HG02884 (cell line): ENCODE data around the gene TM4SF5.

Experiments used
- ATAC-seq: cut with Tn5 transposase; IDR thresholded peaks from one replicate; pipeline ENCODE4 v1.9.1; 2021; ENCODE audit warnings: mild to moderate bottlenecking, moderate library complexity; ENCODE audit not compliant: unreplicated experiment

Gene TM4SF5, protein sequence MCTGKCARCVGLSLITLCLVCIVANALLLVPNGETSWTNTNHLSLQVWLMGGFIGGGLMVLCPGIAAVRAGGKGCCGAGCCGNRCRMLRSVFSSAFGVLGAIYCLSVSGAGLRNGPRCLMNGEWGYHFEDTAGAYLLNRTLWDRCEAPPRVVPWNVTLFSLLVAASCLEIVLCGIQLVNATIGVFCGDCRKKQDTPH

DNA sequence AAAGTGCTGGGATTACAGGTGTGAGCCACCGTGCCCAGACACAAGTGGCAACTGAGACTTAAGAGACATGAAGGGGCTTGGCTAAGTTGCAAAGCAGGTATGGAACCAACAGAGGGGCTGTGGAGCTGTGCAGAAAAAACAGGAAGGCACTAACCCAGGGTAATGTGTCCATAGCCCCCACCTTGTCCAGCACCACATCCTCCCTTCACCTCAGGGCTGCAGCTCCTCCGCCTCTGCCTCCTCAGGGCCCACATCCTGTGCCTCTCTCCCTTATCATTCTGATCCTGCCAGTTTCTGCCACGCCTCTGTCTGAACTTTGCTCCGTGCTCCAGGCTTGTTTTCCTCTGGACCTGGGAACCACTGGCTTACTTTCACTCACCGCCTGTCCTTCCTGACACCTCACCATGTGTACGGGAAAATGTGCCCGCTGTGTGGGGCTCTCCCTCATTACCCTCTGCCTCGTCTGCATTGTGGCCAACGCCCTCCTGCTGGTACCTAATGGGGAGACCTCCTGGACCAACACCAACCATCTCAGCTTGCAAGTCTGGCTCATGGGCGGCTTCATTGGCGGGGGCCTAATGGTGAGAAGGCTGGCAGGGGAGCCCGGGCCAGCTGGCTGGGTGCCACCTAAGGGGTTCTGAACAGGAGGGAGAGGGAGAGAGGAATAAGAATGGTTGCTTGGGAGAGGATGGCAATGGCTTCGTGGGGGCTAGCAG, at the start of gene TM4SF5:
TM4SF5 (plus strand) TSS at position 368 of the 716 bp plus-strand sequence; CDS start at position 405, 37 bp downstream.
- no peak for ATAC-seq

- no peak for ATAC-seq
Measured at GRCh38 chr17:4722678-4723240, 48.9 kb upstream of the TM4SF5 start.

DNA sequence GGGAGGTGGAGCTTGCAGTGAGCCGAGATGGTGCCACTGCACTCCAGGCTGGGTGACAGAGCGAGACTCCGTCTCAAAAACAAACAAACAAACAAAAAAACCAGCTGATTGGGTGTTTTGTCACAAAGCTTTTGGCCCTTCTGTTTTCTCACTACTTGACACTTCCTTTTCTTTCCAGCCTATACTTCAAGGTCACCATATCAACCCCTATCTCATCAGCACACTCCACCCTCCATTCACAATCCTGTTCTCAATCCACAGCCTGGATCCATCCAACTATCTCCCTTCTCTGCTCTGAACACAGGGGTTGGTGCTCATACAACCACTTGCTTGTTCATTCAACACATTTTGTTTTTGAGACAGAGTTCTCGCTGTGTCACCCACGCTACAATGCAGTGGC, 47.0 kb upstream of the TM4SF5 start:
- no peak for ATAC-seq

GRCh38 chr17:4725646-4726310, 45.9 kb upstream of the TM4SF5 start:
- no peak for ATAC-seq

DNA sequence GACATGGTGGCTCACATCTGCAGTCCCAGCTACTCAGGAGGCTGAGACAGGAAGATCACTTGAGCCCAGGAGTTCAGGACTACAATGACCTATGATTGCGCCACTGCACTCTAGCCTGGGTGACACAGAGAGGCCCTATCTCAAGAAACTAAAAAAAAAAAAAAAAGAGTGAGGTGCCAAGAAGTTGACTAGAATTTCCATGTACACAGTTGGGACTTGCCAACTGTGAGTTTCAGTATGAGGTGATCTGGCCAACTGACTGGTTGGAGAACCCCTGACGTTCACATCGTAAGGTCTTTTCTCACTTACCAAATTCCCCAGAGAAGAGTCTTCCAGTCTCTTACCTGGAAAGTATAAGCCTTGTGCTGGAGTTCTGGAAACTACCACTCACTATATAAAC, 43.6 kb upstream of the TM4SF5 start:
- no peak for ATAC-seq

- ATAC-seq: no peak
Measured at GRCh38 chr17:4733073-4733531, 38.6 kb upstream of the TM4SF5 start.

DNA sequence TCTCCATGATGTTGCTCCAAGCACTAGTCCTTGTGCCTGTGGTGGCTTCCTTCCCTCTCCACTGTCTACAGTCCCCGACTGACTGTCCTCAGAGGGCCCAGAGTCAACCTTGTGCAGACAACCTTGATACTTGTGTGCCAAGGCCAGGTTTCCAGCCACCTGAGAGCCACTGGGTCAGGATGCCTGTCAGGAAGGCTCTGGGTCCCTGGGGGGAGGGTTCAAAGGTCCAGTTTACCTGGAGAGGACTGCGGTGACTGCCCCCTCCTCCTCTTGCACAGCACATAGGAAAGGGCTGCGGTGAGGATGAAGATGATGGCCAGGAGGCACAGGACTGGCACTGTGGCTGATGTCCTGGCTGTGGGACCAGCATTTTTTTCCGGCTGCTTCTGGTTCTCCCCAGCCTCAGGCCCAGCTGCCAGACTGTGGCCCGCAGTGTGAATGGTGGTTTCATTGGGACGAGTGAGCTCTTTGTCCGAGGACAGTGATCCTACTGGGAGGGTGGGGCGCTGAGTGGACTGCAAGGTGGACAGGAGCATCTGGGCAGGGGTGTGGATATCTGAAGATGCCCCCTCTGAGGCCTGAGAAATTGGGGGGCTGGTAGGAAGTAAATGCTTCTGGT, 36.7 kb upstream of the TM4SF5 start:
- ATAC-seq: no peak

GRCh38 chr17:4735876-4736651, 35.6 kb upstream of the TM4SF5 start:
- ATAC-seq: no peak

DNA sequence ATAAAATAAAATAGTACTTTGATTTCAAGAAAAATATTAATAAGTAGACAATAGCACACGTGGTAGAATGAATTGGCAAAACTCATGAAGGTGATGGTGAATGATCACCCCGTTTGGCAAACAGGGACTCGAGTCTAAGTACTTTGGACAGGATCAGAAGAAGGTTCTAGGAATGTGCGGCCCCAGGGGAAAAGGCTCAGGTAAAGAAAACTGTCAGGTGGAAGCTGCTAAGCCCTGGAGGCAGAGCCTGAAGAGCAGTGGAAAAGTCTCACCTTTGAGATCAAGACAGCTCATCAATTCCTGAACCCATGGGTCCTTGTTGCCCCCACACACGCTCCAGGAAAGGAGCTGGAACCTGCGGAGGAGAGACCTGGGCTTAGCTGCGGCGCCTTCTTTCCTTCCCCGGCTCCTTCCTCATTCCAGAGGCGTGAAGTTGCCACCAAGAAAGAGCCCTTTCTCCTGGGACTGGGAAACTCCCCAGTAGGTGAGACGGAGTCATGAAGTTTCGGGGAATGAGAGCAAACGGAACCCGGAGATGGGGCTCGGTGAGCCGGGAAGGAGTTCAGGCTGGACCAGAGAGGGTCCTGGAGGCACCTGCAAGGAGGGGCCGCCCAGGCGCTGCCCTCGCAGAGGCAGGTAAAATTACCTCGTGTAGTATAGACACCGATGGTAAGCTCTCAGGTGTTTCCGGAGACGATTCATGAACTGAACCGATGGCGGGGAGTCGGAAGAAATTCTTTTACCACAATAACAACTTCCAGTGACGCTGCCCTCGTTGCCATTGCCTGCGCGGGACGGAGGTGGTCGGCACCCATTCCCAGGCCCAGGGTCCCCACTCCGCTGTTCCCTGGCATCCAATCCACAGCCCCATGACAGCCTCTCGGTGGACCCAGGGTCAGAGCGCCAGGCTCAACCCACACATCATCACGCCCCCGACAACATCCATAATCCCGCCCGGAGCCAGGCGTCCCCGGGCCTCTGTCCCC, 33.3 kb upstream of the TM4SF5 start:
- ATAC-seq: no peak

DNA sequence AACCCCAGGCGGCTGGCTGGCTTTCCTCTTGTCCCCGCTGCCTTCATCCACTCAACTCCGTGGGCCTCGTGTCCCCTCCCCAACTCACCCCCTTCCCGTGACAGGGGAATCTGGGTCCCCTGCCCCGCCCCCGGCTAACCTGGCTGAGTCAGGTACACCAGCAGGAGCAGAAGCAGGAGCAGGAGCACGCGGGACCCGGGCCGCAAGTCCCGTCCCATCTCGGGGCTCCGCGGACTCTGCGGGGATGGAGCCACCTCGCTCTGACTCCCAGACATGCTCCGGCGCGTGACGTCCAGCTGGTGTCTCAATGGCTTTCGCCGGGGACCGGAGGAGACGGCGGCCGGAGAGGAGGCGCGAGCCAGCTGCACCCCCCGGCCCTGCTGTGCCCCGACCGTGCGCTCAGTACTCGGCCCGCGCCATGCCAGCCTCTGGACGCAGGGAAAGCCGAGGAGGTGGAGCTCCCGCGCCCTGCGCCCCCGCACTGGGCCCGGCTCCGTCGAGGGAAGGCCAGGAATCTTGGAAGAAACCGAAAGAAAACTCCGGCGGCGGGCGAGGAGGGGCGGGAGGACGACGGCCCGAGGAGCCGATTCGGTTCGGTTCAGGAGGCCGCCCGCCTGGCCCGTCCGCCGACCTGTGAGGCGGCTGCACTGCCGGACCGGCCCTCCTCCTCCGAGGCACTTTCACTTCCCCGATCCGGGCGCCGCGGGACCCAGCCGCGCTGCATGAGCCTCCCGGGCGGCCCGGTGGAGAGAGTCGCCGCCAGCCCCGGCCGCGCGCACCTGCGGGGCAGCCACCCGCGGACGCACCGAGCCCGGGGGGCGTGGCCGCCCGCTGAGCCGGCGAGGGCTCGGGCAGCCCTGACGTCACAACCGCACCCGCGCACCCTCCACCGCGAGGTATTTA, 32.3 kb upstream of the TM4SF5 start, which contains the start of the genes CXCL16 and ZMYND15:
CXCL16 (minus strand) TSS at position 807 of the 903 bp plus-strand sequence; CDS start at position 218, 589 bp downstream.
ZMYND15 (plus strand) TSS at position 712 of the 903 bp plus-strand sequence. CDS start 716 bp downstream, outside the sequence.
- no peak for ATAC-seq

GRCh38 chr17:4740025-4740351, 31.7 kb upstream of the TM4SF5 start:
- ATAC-seq: no peak

DNA sequence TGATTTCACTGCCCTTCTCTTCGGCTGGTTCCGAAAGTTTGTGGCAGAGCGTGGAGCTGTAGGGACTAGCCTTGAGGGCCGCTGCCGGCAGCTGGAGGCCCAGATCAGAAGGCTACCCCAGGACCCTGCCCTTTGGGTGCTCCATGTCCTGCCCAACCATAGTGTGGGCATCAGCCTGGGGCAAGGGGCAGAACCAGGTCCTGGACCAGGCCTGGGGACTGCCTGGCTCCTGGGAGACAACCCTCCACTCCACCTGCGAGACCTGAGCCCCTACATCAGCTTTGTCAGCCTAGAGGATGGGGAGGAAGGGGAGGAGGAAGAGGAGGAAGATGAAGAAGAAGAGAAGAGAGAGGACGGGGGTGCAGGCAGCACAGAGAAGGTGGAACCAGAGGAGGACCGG, 31.1 kb upstream of the TM4SF5 start:
- no peak for ATAC-seq

DNA sequence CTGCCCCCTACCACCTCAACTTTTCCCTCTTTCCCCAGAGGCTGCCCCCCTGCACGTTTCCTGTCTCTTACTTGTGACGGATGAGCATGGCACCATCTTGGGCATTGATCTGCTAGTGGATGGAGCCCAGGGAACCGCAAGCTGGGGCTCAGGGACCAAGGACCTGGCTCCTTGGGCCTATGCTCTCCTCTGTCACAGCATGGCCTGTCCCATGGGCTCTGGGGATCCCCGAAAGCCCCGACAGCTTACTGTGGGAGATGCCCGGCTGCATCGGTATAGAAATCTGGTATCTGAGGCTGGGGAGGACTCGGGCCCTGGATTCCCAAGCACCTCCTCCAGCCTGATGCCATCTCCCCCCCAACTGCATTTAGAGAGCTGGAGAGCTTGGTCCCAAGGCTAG, 30.1 kb upstream of the TM4SF5 start:
- ATAC-seq: no peak

DNA sequence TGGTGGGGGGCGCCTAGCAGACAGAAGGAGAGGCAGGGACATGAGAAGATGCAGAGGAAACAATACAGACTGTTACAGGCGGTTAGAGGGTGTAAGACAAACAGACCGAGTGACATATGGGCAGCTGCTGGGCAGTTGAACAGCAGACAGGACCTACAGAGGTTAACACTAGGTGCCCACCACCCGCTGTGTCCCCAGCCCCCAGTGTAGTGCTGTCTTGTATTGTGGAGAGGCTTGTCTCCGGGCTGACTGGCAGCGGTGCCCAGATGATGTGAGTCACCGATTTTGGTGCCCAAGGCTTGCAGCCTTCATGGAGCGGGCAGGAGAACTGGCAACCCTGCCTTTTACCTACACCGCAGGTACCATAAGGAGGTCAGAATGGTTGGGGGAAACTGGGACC, 29.6 kb upstream of the TM4SF5 start:
- no peak for ATAC-seq

DNA sequence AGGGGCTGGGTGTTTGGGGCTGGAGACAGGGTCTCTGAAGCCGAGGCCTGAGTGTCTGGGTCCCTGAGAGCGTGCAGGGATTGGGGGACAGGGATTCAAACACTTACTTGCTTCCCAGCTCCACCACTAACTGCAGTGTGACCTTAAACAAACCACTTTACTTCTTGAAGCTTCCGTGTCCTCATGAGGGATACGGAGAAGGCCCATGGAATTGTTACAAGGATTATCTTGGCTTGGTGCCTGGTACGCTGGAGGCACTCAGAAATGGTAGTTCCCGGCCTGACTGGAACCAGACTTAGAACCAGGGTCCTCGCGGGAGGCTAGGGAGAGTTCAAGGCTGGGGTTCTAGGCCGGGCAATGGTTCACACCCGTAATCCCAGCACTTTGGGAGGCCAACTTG, 29.1 kb upstream of the TM4SF5 start:
- no peak for ATAC-seq

DNA sequence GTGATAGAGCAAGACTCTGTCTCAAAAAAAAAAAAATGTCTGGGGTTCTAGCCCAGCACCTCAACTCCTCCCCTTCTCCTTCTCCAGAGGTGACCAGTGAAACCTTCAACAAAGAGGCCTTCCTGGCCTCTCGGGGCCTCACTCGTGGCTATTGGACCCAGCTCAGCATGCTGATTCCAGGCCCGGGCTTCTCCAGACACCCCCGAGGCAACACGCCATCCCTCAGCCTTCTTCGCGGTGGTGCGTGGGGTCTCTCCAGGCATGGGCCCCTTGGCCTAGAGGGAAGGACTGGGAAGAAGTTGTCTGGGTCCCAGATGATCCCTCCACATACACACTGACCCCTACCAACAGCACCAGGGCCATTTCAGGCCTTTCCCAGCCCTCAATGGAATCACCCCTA, 28.5 kb upstream of the TM4SF5 start:
- no peak for ATAC-seq

DNA sequence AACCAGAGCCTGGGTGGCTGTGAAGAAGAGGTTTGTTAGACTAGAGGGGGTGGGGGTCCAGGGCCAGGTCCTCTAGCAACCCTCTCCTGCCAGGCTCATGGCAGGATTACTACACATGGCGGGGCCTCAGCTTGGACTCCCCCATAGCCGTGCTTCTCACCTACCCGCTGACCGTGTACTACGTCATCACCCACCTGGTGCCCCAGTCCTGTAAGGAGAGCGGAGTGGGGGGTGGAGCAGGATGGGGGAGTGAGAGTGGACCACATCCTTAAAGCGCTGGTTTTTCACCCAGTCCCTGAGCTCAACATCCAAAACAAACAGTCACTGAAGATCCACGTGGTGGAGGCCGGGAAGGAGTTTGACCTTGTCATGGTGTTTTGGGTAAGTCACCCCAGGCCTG, 27.8 kb upstream of the TM4SF5 start:
- no peak for ATAC-seq
